OCI-LY7 (cell line): ENCODE data around the gene TPPP. TPM values are rescaled to one million over a fixed set of nuclear protein-coding genes. Genes with fewer than 3 reads are reported as not detected.

Source experiments
- BruUV-seq: library from RNA; stranded (reverse); fragments of 400-500 nt; replicated peaks from 2 replicates; lab custom pipeline; 2021; lab: Mats Ljungman, UMichigan
- CTCF ChIA-PET: fragments of 300-600 bp; sonication (Branson Sonifier 250); formaldehyde crosslinking; loops from one replicate; lab custom pipeline; 2022; ENCODE audit warnings: antibody characterized with exemption; ENCODE audit not compliant: unreplicated experiment; lab: Charles Lee
- POLR2A ChIA-PET: fragments of 300-600 bp; sonication (Branson Sonifier 250); formaldehyde crosslinking; loops from one replicate; lab custom pipeline; 2022; ENCODE audit warnings: antibody characterized with exemption; lab: Charles Lee
- DNase-seq: peaks from one replicate; pipeline ENCODE4 v3.0.0-alpha.2; 2015; ENCODE audit warnings: low spot score
- H2AFZ ChIP-seq: fragments of 200-600 bp; sonication (generic), shearing (Covaris generic); 2 replicates; pipeline ENCODE4 v1.6.1; 2014; ENCODE audit warnings: mild to moderate bottlenecking, antibody characterized with exemption, low read length, moderate library complexity
- H3K27ac ChIP-seq: fragments of 200-600 bp; sonication (generic); 2 replicates; pipeline ENCODE4 v1.5.1; 2014; ENCODE audit warnings: mixed run types, low read depth, mild to moderate bottlenecking, moderate library complexity, low read length, inconsistent platforms; ENCODE audit not compliant: poor library complexity, severe bottlenecking
- H3K36me3 ChIP-seq: fragments of 200-600 bp; sonication (generic); 2 replicates; pipeline ENCODE4 v1.6.1; 2014; ENCODE audit warnings: mild to moderate bottlenecking, antibody characterized with exemption, low read length, moderate library complexity, mixed read lengths; ENCODE audit not compliant: insufficient read depth
- H3K4me1 ChIP-seq: fragments of 200-600 bp; sonication (generic); 2 replicates; pipeline ENCODE4 v1.5.1; 2014; ENCODE audit warnings: mild to moderate bottlenecking, low read length; ENCODE audit not compliant: insufficient read depth, poor library complexity, severe bottlenecking
- H3K4me2 ChIP-seq: fragments of 200-600 bp; sonication (generic); 2 replicates; pipeline ENCODE4 v1.6.1; 2014; ENCODE audit warnings: mild to moderate bottlenecking, low read length
- H3K4me3 ChIP-seq: fragments of 200-600 bp; sonication (generic); 2 replicates; pipeline ENCODE4 v1.5.1; 2014; ENCODE audit warnings: mild to moderate bottlenecking, low read depth, low read length; ENCODE audit not compliant: poor library complexity, severe bottlenecking
- H3K79me2 ChIP-seq: fragments of 200-600 bp; sonication (generic); 2 replicates; pipeline ENCODE4 v1.6.1; 2016; ENCODE audit warnings: low read depth, mild to moderate bottlenecking, low read length, moderate library complexity, mixed read lengths; ENCODE audit not compliant: insufficient read depth
- H3K9me2 ChIP-seq: fragments of 200-600 bp; sonication (generic); 2 replicates; pipeline ENCODE4 v1.6.1; 2016; ENCODE audit warnings: mild to moderate bottlenecking, low read length, mixed read lengths; ENCODE audit not compliant: insufficient read depth
- H3K9me3 ChIP-seq: fragments of 200-600 bp; sonication (generic); 2 replicates; pipeline ENCODE4 v1.6.1; 2014; ENCODE audit warnings: mild to moderate bottlenecking, mixed run types, low read length, mixed read lengths
- H4K20me1 ChIP-seq: fragments of 200-600 bp; sonication (generic); 2 replicates; pipeline ENCODE4 v1.6.1; 2014; ENCODE audit warnings: mild to moderate bottlenecking, antibody characterized with exemption, low read length, moderate library complexity, mixed read lengths; ENCODE audit not compliant: insufficient read depth
- CTCF ChIP-seq: fragments of 200-600 bp; sonication (generic); conservative IDR thresholded peaks from 2 replicates; pipeline ENCODE4 v1.5.1; 2014; ENCODE audit warnings: mild to moderate bottlenecking, antibody characterized with exemption, low read length, moderate library complexity, mixed read lengths
- EZH2phosphoT487 ChIP-seq: fragments of 200-600 bp; sonication (generic); IDR thresholded peaks from 2 replicates; pipeline ENCODE4 v1.6.1; 2018; ENCODE audit warnings: low read depth, borderline replicate concordance, mild to moderate bottlenecking, mixed run types, antibody characterized with exemption, low read length, moderate library complexity, mixed read lengths
- intact Hi-C: fragments of 100-400 bp; cut with micrococcal nuclease; formaldehyde crosslinking; loops from one replicate; pipeline ENCODE4 v1.10.0; 2022; ENCODE audit not compliant: unreplicated experiment
- total RNA-seq, 2 experiments: library from RNA; depleted of rRNA in 1 of 2; stranded (reverse); fragments of >200 nt in 1 of 2; shearing (Covaris generic) in 1 of 2; gene quantifications; 2 replicates each; pipeline ENCODE4 v1.2.3, GENCODE V29; 2014 to 2022

Gene TPPP
- total RNA-seq, 2 experiments from 2014 or later: not detected

- DNase-seq: no peak
- no peak overlapping the region for H3K27ac ChIP-seq
- H3K9me2 ChIP-seq: no peaks in the 10 kb centered on the region
- H3K79me2 ChIP-seq: no peaks in the 10 kb centered on the region
- CTCF ChIA-PET: no interaction called here
- TF ChIP-seq EZH2phosphoT487 (no peak), CTCF (no peak)
- H3K9me3 ChIP-seq: no peaks in the 10 kb centered on the region
- no peaks in the 10 kb centered on the region for H4K20me1 ChIP-seq
- H3K36me3 ChIP-seq: peaks cover 26% of the 10 kb centered on the region
- no peaks in the 10 kb centered on the region for H3K4me1 ChIP-seq
- H2AFZ ChIP-seq: no peak overlapping the region
- intact Hi-C loops: no loop called here
- POLR2A ChIA-PET: no interaction called here
- no peak overlapping the region for H3K4me3 ChIP-seq
- no TSS peak for BruUV-seq
- no peak overlapping the region for H3K4me2 ChIP-seq
Measured at GRCh38 chr5:664343-664993, 28.7 kb downstream of the TPPP start.

- TF ChIP-seq CTCF (no peak), EZH2phosphoT487 (no peak)
- Histone ChIP-seq H3K9me3 (no peaks in the 10 kb centered on the region), H3K4me3 (no peak overlapping the region), H3K9me2 (no peaks in the 10 kb centered on the region), H2AFZ (no peak overlapping the region), H4K20me1 (no peaks in the 10 kb centered on the region), H3K4me2 (no peak overlapping the region), H3K4me1 (no peaks in the 10 kb centered on the region), H3K79me2 (no peaks in the 10 kb centered on the region), H3K27ac (no peak overlapping the region), H3K36me3 (peaks cover 33% of the 10 kb centered on the region)
- CTCF ChIA-PET: no interaction called here
- DNase-seq: no peak
- intact Hi-C loops: no loop called here
- no TSS peak for BruUV-seq
- POLR2A ChIA-PET: no interaction called here
Measured at GRCh38 chr5:663436-664342, 29.5 kb downstream of the TPPP start.
